Panc1 (cell line): Measurements from ENCODE around the gene CACNB3.

Experiments used
- POLR2AphosphoS5 ChIP-seq: IDR thresholded peaks from 2 replicates; pipeline ENCODE4 v1.6.1; 2012; ENCODE audit warnings: mild to moderate bottlenecking, low read depth, low read length, moderate library complexity
- TF ChIP-seq, protein P1 (sequence below): fragments of 450-650 bp; IDR thresholded peaks from 2 replicates; pipeline ENCODE4 v1.5.1; 2017; ENCODE audit warnings: mild to moderate bottlenecking

DNA sequence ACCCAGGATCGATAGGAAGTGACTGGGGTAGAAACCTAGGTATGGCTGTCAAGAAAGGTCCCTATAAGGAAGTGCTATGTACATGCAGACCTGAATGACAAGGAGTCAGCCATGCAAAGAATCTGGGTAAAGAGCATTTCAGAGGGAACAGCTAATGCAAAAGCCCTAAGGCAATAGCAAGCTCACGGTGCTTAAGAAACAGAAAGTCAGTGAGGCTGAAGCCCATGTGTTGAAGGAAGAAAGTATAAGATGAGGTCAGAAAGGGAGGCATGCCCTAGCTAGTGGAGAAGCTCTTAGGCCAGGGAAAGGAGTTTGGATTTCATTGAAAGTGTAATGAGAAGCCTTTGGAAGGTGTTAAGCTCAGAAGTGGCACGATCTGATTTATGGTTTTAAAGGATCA is 23.4 kb upstream of the CACNB3 start:
- TF ChIP-seq POLR2AphosphoS5, result no peak
- TF ChIP-seq, protein P1, sequence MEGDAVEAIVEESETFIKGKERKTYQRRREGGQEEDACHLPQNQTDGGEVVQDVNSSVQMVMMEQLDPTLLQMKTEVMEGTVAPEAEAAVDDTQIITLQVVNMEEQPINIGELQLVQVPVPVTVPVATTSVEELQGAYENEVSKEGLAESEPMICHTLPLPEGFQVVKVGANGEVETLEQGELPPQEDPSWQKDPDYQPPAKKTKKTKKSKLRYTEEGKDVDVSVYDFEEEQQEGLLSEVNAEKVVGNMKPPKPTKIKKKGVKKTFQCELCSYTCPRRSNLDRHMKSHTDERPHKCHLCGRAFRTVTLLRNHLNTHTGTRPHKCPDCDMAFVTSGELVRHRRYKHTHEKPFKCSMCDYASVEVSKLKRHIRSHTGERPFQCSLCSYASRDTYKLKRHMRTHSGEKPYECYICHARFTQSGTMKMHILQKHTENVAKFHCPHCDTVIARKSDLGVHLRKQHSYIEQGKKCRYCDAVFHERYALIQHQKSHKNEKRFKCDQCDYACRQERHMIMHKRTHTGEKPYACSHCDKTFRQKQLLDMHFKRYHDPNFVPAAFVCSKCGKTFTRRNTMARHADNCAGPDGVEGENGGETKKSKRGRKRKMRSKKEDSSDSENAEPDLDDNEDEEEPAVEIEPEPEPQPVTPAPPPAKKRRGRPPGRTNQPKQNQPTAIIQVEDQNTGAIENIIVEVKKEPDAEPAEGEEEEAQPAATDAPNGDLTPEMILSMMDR, result no peak
